Measurements from ENCODE around the gene PHF21B.

DNA sequence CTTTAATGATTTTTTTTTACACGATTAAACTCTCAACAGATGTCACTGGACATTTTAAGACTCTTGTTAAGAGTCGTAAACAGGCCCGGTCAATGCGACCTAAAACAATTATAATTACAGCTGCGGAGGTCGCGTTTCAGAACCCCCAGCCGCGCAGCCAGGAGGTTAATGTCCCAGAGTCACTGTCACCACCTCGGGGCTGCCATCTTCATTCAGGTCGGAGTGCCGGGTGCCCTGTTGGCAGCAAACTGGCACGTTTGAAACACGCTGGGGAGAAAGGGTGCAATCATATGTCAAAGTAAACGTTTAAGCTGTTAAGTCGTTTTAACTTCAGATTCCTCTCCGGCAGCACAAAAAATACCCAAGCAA lies 711 bp upstream of the PHF21B start:
- TF ChIP-seq, protein P1, sequence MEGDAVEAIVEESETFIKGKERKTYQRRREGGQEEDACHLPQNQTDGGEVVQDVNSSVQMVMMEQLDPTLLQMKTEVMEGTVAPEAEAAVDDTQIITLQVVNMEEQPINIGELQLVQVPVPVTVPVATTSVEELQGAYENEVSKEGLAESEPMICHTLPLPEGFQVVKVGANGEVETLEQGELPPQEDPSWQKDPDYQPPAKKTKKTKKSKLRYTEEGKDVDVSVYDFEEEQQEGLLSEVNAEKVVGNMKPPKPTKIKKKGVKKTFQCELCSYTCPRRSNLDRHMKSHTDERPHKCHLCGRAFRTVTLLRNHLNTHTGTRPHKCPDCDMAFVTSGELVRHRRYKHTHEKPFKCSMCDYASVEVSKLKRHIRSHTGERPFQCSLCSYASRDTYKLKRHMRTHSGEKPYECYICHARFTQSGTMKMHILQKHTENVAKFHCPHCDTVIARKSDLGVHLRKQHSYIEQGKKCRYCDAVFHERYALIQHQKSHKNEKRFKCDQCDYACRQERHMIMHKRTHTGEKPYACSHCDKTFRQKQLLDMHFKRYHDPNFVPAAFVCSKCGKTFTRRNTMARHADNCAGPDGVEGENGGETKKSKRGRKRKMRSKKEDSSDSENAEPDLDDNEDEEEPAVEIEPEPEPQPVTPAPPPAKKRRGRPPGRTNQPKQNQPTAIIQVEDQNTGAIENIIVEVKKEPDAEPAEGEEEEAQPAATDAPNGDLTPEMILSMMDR (IDR thresholded peaks at IDR 0.05) = no peak
- TF ChIP-seq POLR2A (IDR thresholded peaks at IDR 0.05) = no peak
